ENCODE results near the gene BHMT2. TPM values are rescaled to one million over a fixed set of nuclear protein-coding genes. Genes with fewer than 3 reads are reported as not detected.

The BHMT2 gene, protein sequence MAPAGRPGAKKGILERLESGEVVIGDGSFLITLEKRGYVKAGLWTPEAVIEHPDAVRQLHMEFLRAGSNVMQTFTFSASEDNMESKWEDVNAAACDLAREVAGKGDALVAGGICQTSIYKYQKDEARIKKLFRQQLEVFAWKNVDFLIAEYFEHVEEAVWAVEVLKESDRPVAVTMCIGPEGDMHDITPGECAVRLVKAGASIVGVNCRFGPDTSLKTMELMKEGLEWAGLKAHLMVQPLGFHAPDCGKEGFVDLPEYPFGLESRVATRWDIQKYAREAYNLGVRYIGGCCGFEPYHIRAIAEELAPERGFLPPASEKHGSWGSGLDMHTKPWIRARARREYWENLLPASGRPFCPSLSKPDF
- not detected in 2 replicates for polyA plus RNA-seq (2012; rRNA removed)
- not detected in 2 replicates for polyA plus RNA-seq (2012; cell fraction: cytosol; rRNA removed)
- not detected in 2 replicates for polyA plus RNA-seq (2012; cell fraction: nucleus; rRNA removed)

DNA sequence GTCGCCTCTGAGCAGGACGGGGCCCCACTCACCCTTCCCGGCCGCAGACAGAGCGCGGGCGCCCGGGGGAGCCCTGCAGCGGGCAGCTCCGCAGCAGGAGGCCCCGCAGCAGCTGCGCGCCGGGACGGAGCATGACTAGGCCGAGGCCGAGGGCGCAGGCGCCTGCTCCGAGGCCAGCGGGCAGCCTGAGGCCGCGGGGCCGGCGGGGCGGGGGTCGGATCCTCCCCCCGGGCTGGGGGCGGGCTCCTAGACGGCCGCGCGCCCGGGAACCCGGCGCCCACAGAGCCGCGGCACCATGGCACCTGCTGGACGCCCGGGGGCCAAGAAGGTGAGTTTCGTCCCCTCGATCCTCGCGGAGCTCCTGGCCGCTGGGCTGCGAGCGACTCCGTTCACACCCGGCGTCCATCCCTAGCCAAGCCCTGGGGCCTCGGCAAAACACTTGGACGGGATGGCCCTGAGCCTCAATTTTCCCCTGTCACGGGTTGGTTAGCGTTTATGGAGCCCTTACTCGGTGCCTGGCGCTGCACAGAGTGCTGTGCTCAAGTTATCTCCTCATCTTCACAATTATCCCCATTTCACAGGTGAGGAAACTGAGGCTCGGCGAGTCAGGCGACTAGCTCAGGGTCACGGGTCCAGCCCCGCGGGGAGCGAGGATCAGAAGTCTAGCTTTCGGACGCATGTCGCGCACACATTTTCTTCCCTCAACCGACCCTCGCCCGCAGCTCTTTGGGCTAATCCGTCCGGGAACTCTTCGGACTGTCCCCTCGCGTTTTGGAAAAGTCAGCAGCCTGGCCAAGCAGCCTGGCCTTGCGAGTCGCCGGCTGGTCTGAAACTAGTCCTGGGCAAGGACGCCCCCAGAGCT is at the start of gene BHMT2, which contains the start of gene DMGDH:
BHMT2 (plus strand) TSS at position 280 of the 862 bp plus-strand sequence; CDS start at position 296, 16 bp downstream.
DMGDH (minus strand) TSS at position 187 of the 862 bp plus-strand sequence; CDS start at position 133, 54 bp downstream.
- ChIA-PET POLR2A (no interaction called here), CTCF (interaction anchor here (1.2 to 1.8 kb wide), 3 partner anchors 10 to 63 kb away, joined by 3 to 10 read pairs (median 3); no protein-coding TSS in a partner anchor)
- H3K27ac ChIP-seq (ENCODE audit: low read depth in 2 of 2, low read length in 1 of 2): peak within 1 kb of the TSS in 1 of 2 experiments; percentile 47; a peak in 2 of 4 replicates
- no peak within 1 kb of the TSS for H3K4me2 ChIP-seq
- WGBS (ENCODE audit: low lambda C conversion rate): 91% methylated on average over 31 of the region's 79 CpGs
- H3K79me2 ChIP-seq (ENCODE audit: insufficient read depth): no peaks in the 10 kb centered on the region
- H3K4me1 ChIP-seq (ENCODE audit: control insufficient read depth in 1 of 2, insufficient read depth in 2 of 2, low read depth in 1 of 2, low read length in 1 of 2): peaks cover 0 to 10% of the 10 kb centered on the region in 2 experiments; a peak in 2 of 4 replicates
- H3F3A ChIP-seq (replicated peaks; ENCODE audit: insufficient read depth): no peaks in the 10 kb centered on the region
- no peak within 1 kb of the TSS for H3K4me3 ChIP-seq (ENCODE audit: low read depth in 2 of 2, low read length in 1 of 2)
- no peaks in the 10 kb centered on the region for H4K20me1 ChIP-seq (ENCODE audit: insufficient read depth)
- no peaks in the 10 kb centered on the region for H3K9me2 ChIP-seq
- TF ChIP-seq ELF1 (IDR thresholded peaks at IDR 0.05) (no peak), JUND (IDR thresholded peaks at IDR 0.05) (no peak), SIN3A (IDR thresholded peaks at IDR 0.05; ENCODE audit: borderline replicate concordance, low read depth, low read length) (no peak), TEAD4 (IDR thresholded peaks at IDR 0.05; ENCODE audit: borderline replicate concordance, insufficient read depth) (no peak), TAF1 (IDR thresholded peaks at IDR 0.05; ENCODE audit: borderline replicate concordance, low read depth, low read length) (no peak), MXI1 (IDR thresholded peaks at IDR 0.05; ENCODE audit: low read depth, low read length) (no peak), EZH2phosphoT487 (IDR thresholded peaks at IDR 0.05; ENCODE audit: borderline replicate concordance, low read depth) (no peak), NRF1 (IDR thresholded peaks at IDR 0.05; ENCODE audit: low read depth, low read length) (no peak), IRF3 (IDR thresholded peaks at IDR 0.05; ENCODE audit: low read depth, low read length) (no peak), CHD2 (IDR thresholded peaks at IDR 0.05; ENCODE audit: low read length, partially characterized antibody) (no peak), POLR2AphosphoS5 (IDR thresholded peaks at IDR 0.05; ENCODE audit: low read depth, low read length) (no peak), CTCF (IDR thresholded peaks at IDR 0.05) (no peak), FOXJ3 (CRISPR knock-in tag; IDR thresholded peaks at IDR 0.05) (no peak), TCF12 (IDR thresholded peaks at IDR 0.05) (no peak), YY1 (IDR thresholded peaks at IDR 0.05; ENCODE audit: low read depth) (no peak)
- TF ChIP-seq, protein P1, sequence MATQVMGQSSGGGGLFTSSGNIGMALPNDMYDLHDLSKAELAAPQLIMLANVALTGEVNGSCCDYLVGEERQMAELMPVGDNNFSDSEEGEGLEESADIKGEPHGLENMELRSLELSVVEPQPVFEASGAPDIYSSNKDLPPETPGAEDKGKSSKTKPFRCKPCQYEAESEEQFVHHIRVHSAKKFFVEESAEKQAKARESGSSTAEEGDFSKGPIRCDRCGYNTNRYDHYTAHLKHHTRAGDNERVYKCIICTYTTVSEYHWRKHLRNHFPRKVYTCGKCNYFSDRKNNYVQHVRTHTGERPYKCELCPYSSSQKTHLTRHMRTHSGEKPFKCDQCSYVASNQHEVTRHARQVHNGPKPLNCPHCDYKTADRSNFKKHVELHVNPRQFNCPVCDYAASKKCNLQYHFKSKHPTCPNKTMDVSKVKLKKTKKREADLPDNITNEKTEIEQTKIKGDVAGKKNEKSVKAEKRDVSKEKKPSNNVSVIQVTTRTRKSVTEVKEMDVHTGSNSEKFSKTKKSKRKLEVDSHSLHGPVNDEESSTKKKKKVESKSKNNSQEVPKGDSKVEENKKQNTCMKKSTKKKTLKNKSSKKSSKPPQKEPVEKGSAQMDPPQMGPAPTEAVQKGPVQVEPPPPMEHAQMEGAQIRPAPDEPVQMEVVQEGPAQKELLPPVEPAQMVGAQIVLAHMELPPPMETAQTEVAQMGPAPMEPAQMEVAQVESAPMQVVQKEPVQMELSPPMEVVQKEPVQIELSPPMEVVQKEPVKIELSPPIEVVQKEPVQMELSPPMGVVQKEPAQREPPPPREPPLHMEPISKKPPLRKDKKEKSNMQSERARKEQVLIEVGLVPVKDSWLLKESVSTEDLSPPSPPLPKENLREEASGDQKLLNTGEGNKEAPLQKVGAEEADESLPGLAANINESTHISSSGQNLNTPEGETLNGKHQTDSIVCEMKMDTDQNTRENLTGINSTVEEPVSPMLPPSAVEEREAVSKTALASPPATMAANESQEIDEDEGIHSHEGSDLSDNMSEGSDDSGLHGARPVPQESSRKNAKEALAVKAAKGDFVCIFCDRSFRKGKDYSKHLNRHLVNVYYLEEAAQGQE (IDR thresholded peaks at IDR 0.05; ENCODE audit: low read depth, low read length): no peak
- TF ChIP-seq, protein P2, sequence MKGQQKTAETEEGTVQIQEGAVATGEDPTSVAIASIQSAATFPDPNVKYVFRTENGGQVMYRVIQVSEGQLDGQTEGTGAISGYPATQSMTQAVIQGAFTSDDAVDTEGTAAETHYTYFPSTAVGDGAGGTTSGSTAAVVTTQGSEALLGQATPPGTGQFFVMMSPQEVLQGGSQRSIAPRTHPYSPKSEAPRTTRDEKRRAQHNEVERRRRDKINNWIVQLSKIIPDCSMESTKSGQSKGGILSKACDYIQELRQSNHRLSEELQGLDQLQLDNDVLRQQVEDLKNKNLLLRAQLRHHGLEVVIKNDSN (IDR thresholded peaks at IDR 0.05; ENCODE audit: borderline replicate concordance, low read depth): no peak
- DNase-seq: peak; percentile 20
- peaks cover 6% of the 10 kb centered on the region; the same call in 1 of the 2 replicates for H3K9me3 ChIP-seq
- no peaks in the 10 kb centered on the region for H3K27me3 ChIP-seq (ENCODE audit: insufficient read depth)
- H3K9ac ChIP-seq: no peak within 1 kb of the TSS
- H2AFZ ChIP-seq (ENCODE audit: low read depth): 0 out of 2 replicates have a peak within 1 kb of the TSS, but pooled peaks have one; percentile 46
- H3K36me3 ChIP-seq (replicated peaks in 1 of 2; ENCODE audit: control insufficient read depth in 1 of 2, insufficient read depth in 2 of 2, low read length in 1 of 2): no peaks in the 10 kb centered on the region

All from SK-N-SH (cell line).